Right renal cortex interstitium (tissue), 3 donors: ENCODE data around the gene ECI2. TPM values are rescaled to one million over a fixed set of nuclear protein-coding genes. Genes with fewer than 3 reads are reported as not detected.
"Not testable (repeated sequence)": the region's sequence is repeated elsewhere in the genome, so short reads cannot be mapped to it uniquely, and the experiment has no call there.

Source experiments
- DNase-seq, 3 donors: peaks; one replicate each; pipeline ENCODE4 v3.0.0-alpha.2; 2013; ENCODE audit warnings: low read depth in 3 of 3, low spot score in 2 of 3
- polyA plus RNA-seq, 3 donors: library from polyadenylated mRNA; unstranded; fragments of 120-200 nt; gene quantifications; one replicate each; pipeline ENCODE4 v1.2.1, GENCODE V29; 2013; ENCODE audit not compliant: insufficient read length in 3 of 3

Gene ECI2
- polyA plus RNA-seq, 3 donors: 107 to 123 (median 117) TPM

- no peak for DNase-seq
These were observed 9.7 kb upstream of the ECI2 start for GRCh38 chr6:4145083-4145482.

GRCh38 chr6:4139272-4139671, 3.9 kb upstream of the ECI2 start:
- no peak for DNase-seq

- DNase-seq: no peak
These were observed 2.8 kb upstream of the ECI2 start for GRCh38 chr6:4138186-4138585.

- no peak for DNase-seq
These were observed 1.0 kb upstream of the ECI2 start for GRCh38 chr6:4136354-4136831.

- DNase-seq: peak; percentile 65 to 85 (median 83)
These were observed 434 bp upstream of the ECI2 start for GRCh38 chr6:4135665-4136353.

GRCh38 chr6:4133941-4134838, 1.2 kb downstream of the ECI2 start:
- DNase-seq: no peak

GRCh38 chr6:4130357-4130987, 4.9 kb downstream of the ECI2 start:
- no peak for DNase-seq

- DNase-seq: no peak
These were observed 5.9 kb downstream of the ECI2 start for GRCh38 chr6:4129446-4129845.

GRCh38 chr6:4128748-4129147, 6.6 kb downstream of the ECI2 start:
- DNase-seq: no peak

GRCh38 chr6:4128072-4128471, 7.3 kb downstream of the ECI2 start:
- no peak for DNase-seq

- DNase-seq: no peak
These were observed 9.2 kb downstream of the ECI2 start for GRCh38 chr6:4125933-4126864.

GRCh38 chr6:4125500-4125899, 9.9 kb downstream of the ECI2 start:
- DNase-seq: no peak

GRCh38 chr6:4124351-4124750, 11.0 kb downstream of the ECI2 start:
- DNase-seq: no peak

GRCh38 chr6:4115741-4116140, 19.6 kb downstream of the ECI2 start:
- DNase-seq: no peak

- DNase-seq: no peak
These were observed 21.3 kb downstream of the ECI2 start for GRCh38 chr6:4114123-4114522.

- DNase-seq: no peak
These were observed 21.7 kb downstream of the ECI2 start for GRCh38 chr6:4113649-4114048.

- no peak for DNase-seq
These were observed 23.0 kb downstream of the ECI2 start for GRCh38 chr6:4112366-4112765.

GRCh38 chr6:4109363-4109815, 26.0 kb downstream of the ECI2 start:
- DNase-seq: not testable (repeated sequence)

- DNase-seq: no peak
These were observed 26.7 kb downstream of the ECI2 start for GRCh38 chr6:4108561-4109093.

- no peak for DNase-seq
These were observed 27.5 kb downstream of the ECI2 start for GRCh38 chr6:4107873-4108272.
